Endodermal cell (in vitro differentiated cells): ENCODE measurements around the gene LIMS1. TPM values are rescaled to one million over a fixed set of nuclear protein-coding genes. Genes with fewer than 3 reads are reported as not detected.

ENCODE experiments used
- DNase-seq: peaks from one replicate; pipeline ENCODE4 v3.0.0-alpha.2; 2017
- H3K27ac ChIP-seq: 2 replicates; pipeline ENCODE4 v1.5.1; 2013; ENCODE audit warnings: mild to moderate bottlenecking, low read depth, low read length, moderate library complexity
- H3K27me3 ChIP-seq: 2 replicates; pipeline ENCODE4 v1.6.1; 2013; ENCODE audit warnings: mild to moderate bottlenecking, low read length, moderate library complexity; ENCODE audit not compliant: insufficient read depth, control insufficient read depth, poor library complexity, severe bottlenecking
- H3K36me3 ChIP-seq: 2 replicates; pipeline ENCODE4 v1.7.0; 2013; ENCODE audit warnings: mild to moderate bottlenecking, low read length, moderate library complexity; ENCODE audit not compliant: control insufficient read depth, insufficient read depth
- H3K4me1 ChIP-seq: one replicate; pipeline ENCODE4 v1.7.0; 2013; ENCODE audit warnings: low read length; ENCODE audit not compliant: control insufficient read depth, insufficient read depth
- H3K4me3 ChIP-seq: 2 replicates; pipeline ENCODE4 v1.5.1; 2013; ENCODE audit warnings: mild to moderate bottlenecking, low read length, moderate library complexity
- H3K9ac ChIP-seq: 2 replicates; pipeline ENCODE4 v1.6.1; 2013; ENCODE audit warnings: mild to moderate bottlenecking, low read length, moderate library complexity; ENCODE audit not compliant: poor library complexity, severe bottlenecking; ENCODE audit errors: extremely low read depth
- H3K9me3 ChIP-seq: 2 replicates; pipeline ENCODE4 v1.6.1; 2013; ENCODE audit warnings: mild to moderate bottlenecking, low read length, moderate library complexity; ENCODE audit not compliant: control insufficient read depth
- H3K27ac Mint-ChIP-seq: 2 replicates; pipeline ENCODE4 v1.8.0; 2020; ENCODE audit warnings: mixed read lengths
- H3K27me3 Mint-ChIP-seq: 2 replicates; pipeline ENCODE4 v1.8.0; 2021; ENCODE audit warnings: mild to moderate bottlenecking, mixed read lengths; ENCODE audit not compliant: insufficient read depth
- H3K36me3 Mint-ChIP-seq: 2 replicates; pipeline ENCODE4 v1.8.0; 2020; ENCODE audit warnings: low read depth, mixed read lengths
- H3K4me1 Mint-ChIP-seq: 2 replicates; pipeline ENCODE4 v1.8.0; 2020; ENCODE audit warnings: mixed read lengths
- H3K4me3 Mint-ChIP-seq: 2 replicates; pipeline ENCODE4 v1.8.0; 2020; ENCODE audit warnings: mild to moderate bottlenecking, moderate library complexity, mixed read lengths
- H3K9me3 Mint-ChIP-seq: 2 replicates; pipeline ENCODE4 v1.8.0; 2020; ENCODE audit warnings: mild to moderate bottlenecking, mixed read lengths
- CTCF ChIP-seq: fragments of 200-600 bp; sonication (generic); conservative IDR thresholded peaks from 2 replicates; pipeline ENCODE4 v1.5.0; 2021; ENCODE audit warnings: antibody characterized with exemption, mild to moderate bottlenecking
- WGBS, 2 experiments: methylation state at CpG; one replicate each; pipeline versions ENCODE4 v1.1.5 to v1.1.7; 2013; ENCODE audit warnings: missing lambda C conversion rate in 2 of 2, mixed read lengths in 1 of 2; ENCODE audit not compliant: insufficient coverage in 1 of 2, insufficient read length in 1 of 2; 5-methylcytosine and 5-hydroxymethylcytosine counted together
- total RNA-seq, 2 donors: library from RNA; stranded (reverse); fragmentation: NEBNext Ultra II Directional in 1 of 2; extraction: Animal tissue kit (Norgen Biotek cat#: 25700) in 1 of 2; gene quantifications; 2 replicates in 1 of 2; 3 replicates in 1 of 2; pipeline ENCODE4 v1.2.1, GENCODE V29; 2021

Gene LIMS1
- total RNA-seq, 2 donors from 2014 or later: 45.9 to 46.6 TPM

DNA sequence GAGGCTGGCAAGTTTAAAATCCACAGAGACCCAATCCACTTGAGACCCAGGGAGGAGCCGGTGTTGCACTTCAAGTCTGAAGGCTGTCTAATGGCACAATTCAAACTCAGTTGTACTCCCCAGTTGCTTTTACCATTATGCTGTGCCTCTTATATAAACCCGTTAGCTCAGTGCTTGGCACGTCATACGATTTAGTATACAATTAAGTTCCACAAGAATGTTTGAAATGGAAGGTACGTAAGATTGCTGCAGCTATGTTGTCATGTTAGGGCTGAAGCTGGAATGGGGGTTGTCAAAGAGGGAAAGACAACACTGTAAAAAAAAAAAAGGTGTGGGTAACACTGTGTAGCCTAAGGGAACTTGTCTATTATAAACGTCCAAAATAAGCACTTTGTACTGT, 30.2 kb downstream of the LIMS1 start:
- H3K4me1 ChIP-seq: peaks cover 5% of the 10 kb centered on the region
- TF ChIP-seq CTCF: no peak
- no peak for DNase-seq
- Mint-ChIP-seq H3K4me3 (no peak overlapping the region), H3K9me3 (peaks cover 3% of the 10 kb centered on the region), H3K27ac (no peak overlapping the region), H3K27me3 (no peaks in the 10 kb centered on the region), H3K4me1 (peaks cover 26% of the 10 kb centered on the region), H3K36me3 (peaks cover 9% of the 10 kb centered on the region)
- no peak overlapping the region for H3K9ac ChIP-seq
- WGBS, 2 experiments: 98% methylated on average over 5 to 6 of the region's 6 CpGs
- no peaks in the 10 kb centered on the region for H3K9me3 ChIP-seq
- no peaks in the 10 kb centered on the region for H3K27me3 ChIP-seq
- H3K4me3 ChIP-seq: no peak overlapping the region
- no peaks in the 10 kb centered on the region for H3K36me3 ChIP-seq
- H3K27ac ChIP-seq: no peak overlapping the region

DNA sequence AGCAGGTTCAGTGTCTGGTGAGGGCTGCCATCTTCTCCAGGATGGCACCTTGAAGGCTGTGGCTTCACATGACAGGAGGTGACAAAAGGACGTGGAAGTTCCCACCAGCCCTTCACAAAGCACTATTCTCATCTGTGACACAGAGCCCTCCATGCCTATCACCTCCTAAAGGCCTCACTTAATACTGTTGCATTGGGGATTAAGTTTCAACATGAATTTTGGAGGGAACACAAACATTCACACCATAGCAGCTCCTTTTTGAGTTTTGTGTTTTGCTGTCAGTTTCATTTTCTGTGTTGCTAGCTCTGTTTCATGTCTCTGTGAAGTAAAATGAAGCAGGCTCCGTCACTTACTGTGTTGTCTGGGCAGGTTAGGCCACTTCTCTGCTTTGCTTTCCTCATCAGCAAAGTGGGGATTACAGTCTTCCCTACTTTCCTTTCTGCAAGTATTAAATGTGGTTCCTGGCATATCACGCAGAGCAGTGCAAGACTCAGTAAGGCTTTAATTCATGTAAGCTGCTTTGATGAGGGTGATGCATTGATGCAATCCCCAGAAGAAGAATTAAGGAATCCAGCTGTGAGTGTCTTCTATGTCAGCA, 31.6 kb downstream of the LIMS1 start:
- no peak overlapping the region for H3K27ac ChIP-seq
- Mint-ChIP-seq H3K4me1 (peaks cover 18% of the 10 kb centered on the region), H3K27me3 (no peaks in the 10 kb centered on the region), H3K9me3 (peaks cover 3% of the 10 kb centered on the region), H3K4me3 (no peak overlapping the region), H3K36me3 (peaks cover 9% of the 10 kb centered on the region), H3K27ac (no peak overlapping the region)
- TF ChIP-seq CTCF: no peak
- H3K36me3 ChIP-seq: no peaks in the 10 kb centered on the region
- no peak overlapping the region for H3K4me3 ChIP-seq
- no peaks in the 10 kb centered on the region for H3K27me3 ChIP-seq
- H3K4me1 ChIP-seq: no peaks in the 10 kb centered on the region
- no peak for DNase-seq
- no peaks in the 10 kb centered on the region for H3K9me3 ChIP-seq
- no peak overlapping the region for H3K9ac ChIP-seq
- 92 to 100% methylated on average over 1 to 3 of the region's 3 CpGs for WGBS, 2 experiments

GRCh38 chr2:108570416-108570815, 36.1 kb downstream of the LIMS1 start:
- Histone ChIP-seq H3K27me3 (no peaks in the 10 kb centered on the region), H3K4me1 (no peaks in the 10 kb centered on the region), H3K9me3 (no peaks in the 10 kb centered on the region), H3K36me3 (no peaks in the 10 kb centered on the region), H3K4me3 (no peak overlapping the region), H3K9ac (no peak overlapping the region), H3K27ac (no peak overlapping the region)
- Mint-ChIP-seq H3K27me3 (no peaks in the 10 kb centered on the region), H3K4me1 (peaks cover 25% of the 10 kb centered on the region), H3K9me3 (no peaks in the 10 kb centered on the region), H3K4me3 (no peak overlapping the region), H3K36me3 (no peaks in the 10 kb centered on the region), H3K27ac (no peak overlapping the region)
- TF ChIP-seq CTCF: no peak
- peak; percentile 70 for DNase-seq
- 66 to 80% methylated on average over 7 of the region's 7 CpGs for WGBS, 2 experiments
